ENCODE measurements around the gene NUAK2.

NUAK2 gene

GRCh38 chr1:205353612-205354011 lies 32.1 kb upstream of the NUAK2 start:
- no peak overlapping the region for H3K4me3 ChIP-seq (ENCODE audit: low read depth, low read length)
- no peak for TF ChIP-seq CTCF (conservative IDR thresholded peaks at IDR 0.05; ENCODE audit: low read depth, low read length)
- DNase-seq (ENCODE audit: low read depth), result no peak

GRCh38 chr1:205353191-205353590 lies 31.6 kb upstream of the NUAK2 start:
- no peak for DNase-seq (ENCODE audit: low read depth)
- H3K4me3 ChIP-seq (ENCODE audit: low read depth, low read length), result no peak overlapping the region
- TF ChIP-seq CTCF (conservative IDR thresholded peaks at IDR 0.05; ENCODE audit: low read depth, low read length), result no peak

GRCh38 chr1:205351984-205352713 lies 30.6 kb upstream of the NUAK2 start:
- DNase-seq (ENCODE audit: low read depth), result peak; percentile 71
- TF ChIP-seq CTCF (conservative IDR thresholded peaks at IDR 0.05; ENCODE audit: low read depth, low read length), result no peak
- H3K4me3 ChIP-seq (ENCODE audit: low read depth, low read length), result no peak overlapping the region

- no peak overlapping the region for H3K4me3 ChIP-seq (ENCODE audit: low read depth, low read length)
- no peak for DNase-seq (ENCODE audit: low read depth)
- no peak for TF ChIP-seq CTCF (conservative IDR thresholded peaks at IDR 0.05; ENCODE audit: low read depth, low read length)
Observed at GRCh38 chr1:205350691-205351141, 29.2 kb upstream of the NUAK2 start.

- no peak for DNase-seq (ENCODE audit: low read depth)
- H3K4me3 ChIP-seq (ENCODE audit: low read depth, low read length), result no peak overlapping the region
- no peak for TF ChIP-seq CTCF (conservative IDR thresholded peaks at IDR 0.05; ENCODE audit: low read depth, low read length)
Observed at GRCh38 chr1:205350124-205350523, 28.6 kb upstream of the NUAK2 start.

- DNase-seq (ENCODE audit: low read depth), result no peak
- no peak for TF ChIP-seq CTCF (conservative IDR thresholded peaks at IDR 0.05; ENCODE audit: low read depth, low read length)
Observed at GRCh38 chr1:205348554-205349487, 27.3 kb upstream of the NUAK2 start.

More at GRCh38 chr1:205348554-205349487, 27.3 kb upstream of the NUAK2 start:
- no peak overlapping the region for H3K4me3 ChIP-seq (ENCODE audit: low read depth, low read length)
